Measurements from ENCODE around the gene DCAF6. TPM values are rescaled to one million over a fixed set of nuclear protein-coding genes. Genes with fewer than 3 reads are reported as not detected.

DCAF6 gene
- polyA plus RNA-seq, 1 donor: 85.3 TPM

DNA sequence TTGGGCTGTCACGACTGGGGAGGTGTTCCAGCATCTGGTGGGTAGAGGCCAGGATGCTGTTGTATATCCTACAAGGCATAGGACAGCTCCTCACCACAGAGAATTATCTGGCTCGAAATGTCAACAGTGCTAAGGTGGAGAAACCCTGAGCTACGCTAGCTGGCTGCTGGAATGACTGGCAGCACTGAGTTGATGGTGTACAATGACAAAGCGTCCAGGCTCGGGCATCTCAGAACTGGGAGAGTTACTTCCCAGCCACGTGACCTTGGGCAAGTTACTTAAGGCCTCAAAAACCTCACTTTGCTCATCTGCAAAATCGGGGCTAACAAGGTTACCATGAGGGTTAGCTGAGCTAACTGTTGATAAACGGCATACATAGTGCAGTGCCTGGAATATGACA, 164.9 kb downstream of the DCAF6 start:
- DNase-seq: no peak

- DNase-seq: no peak
Measured at GRCh38 chr1:168102487-168102886, 166.0 kb downstream of the DCAF6 start.

DNA sequence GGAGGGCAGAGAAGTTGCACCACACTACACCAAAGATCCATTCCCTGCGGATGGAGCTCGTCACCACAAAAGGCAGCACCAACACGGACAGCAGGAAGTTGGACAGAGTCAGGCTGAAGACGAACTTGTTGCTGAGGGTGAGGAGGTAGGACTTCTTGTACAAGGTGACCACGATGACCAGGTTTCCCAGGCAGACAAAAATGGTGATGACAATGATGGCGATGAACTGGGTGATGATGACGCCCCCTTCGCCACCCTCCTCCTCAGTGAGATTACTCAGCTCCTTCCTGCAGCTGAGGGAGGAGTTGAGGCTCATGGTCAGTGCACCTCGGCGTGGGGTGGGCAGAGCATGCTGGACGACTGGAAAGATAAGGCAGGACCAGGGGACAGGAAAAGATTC, 168.1 kb downstream of the DCAF6 start:
- no peak for DNase-seq

- DNase-seq: no peak
Measured at GRCh38 chr1:168105846-168106245, 169.4 kb downstream of the DCAF6 start.

- no peak for DNase-seq
Measured at GRCh38 chr1:168106274-168106673, 169.8 kb downstream of the DCAF6 start.

GRCh38 chr1:168110896-168111545, 174.5 kb downstream of the DCAF6 start:
- DNase-seq: no peak

DNA sequence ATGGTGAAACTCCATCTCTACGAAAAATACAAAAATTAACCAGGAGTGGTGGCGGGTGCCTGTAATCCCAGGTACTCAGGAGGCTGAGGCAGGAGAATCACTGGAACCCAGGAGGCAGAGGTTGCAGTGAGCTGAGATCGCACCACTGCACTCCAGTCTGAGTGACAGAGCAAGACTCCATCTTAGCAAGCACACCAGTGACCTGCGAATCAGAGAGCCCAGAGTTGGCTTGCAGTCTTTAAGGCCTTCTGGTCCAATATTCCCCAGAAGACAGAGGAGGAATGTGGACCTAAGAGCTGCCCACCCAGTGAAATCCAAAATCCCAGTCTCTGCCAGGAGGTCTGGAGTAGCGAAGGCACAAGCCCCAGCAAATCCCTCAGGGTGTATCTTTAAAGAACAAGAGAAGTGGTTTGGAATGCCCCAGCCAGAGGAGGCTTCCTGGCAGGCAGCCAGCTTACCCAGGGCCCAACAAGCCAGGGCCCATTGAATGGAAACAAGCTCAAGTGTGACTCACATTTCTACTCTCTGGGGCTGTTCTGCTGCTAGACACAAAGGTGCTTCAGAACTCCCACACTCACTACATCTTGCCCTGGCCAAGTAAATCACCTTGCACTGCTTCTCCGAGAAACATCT, 176.3 kb downstream of the DCAF6 start:
- no peak for DNase-seq

DNA sequence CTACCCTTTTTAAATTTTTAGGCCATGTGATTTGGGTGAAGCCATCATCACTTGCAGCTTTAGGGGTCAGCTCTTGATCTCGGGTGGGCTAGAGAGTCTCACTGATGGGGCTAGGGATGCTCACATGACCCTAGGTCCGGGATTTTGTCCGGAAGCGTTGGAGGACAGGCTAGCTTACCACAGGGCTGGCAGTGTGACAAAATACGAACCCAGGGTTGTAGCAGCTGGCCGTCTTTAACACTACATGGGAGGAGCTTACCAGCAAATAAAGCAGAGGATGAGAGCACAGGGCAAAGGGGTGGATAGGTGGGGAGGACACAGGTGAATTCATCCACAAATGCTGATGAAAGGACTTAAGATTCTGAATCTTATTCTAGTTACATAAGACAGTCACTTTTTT, 178.4 kb downstream of the DCAF6 start:
- no peak for DNase-seq

DNA sequence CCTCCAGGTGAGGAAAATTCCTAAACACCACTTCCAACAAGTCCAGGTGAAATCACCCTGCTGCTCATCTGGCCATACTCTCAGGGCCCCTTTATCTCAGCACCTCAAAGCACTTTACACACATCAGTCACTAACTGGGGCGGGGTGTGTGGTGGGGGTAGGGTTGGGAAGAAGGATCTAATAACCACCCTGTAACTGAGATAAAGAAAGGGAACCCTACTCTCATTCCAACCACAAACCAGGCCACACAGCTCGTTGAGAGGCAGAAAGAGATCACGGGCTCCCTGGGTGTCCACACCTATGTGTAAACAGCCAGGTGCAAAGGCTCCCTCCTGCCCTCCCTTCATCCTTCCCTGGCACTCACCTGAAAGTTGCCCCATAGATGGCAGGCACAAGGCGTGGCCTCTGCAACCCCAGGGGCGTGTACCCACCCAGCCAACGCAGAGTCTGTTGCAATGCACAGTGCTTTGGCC, 179.9 kb downstream of the DCAF6 start:
- no peak for DNase-seq

- DNase-seq: no peak
Measured at GRCh38 chr1:168119750-168120149, 183.3 kb downstream of the DCAF6 start.

DNA sequence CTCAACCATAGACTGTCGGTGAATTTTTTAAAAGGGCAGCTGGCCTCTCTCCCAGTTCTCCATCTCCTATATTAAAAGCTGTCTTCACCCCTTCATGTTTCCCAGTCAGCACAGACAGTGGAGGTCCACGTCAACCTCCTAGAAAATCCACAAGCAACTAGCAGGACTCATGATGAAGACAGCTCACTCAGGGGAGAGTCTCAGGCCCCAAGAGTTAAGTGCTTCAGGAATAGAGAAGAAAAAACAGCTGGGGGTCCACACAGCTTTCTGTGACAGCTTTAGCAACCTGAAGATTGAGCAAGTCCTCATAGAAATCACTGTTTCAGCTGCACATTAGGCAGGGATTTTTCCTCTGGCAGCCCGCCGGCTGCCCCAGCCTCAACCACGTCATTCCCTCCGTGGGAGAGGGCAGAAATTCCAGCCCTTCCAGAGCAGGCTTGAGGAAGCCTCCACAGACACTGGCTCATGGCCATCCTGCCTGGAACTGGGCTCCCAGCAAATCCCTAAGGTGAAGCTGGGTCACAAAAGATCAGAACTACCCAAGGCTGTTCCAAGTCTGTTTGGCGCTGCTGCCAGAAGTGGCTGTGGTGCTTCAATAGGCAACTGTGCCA, 185.0 kb downstream of the DCAF6 start:
- DNase-seq: no peak

- DNase-seq: no peak
Measured at GRCh38 chr1:168125051-168125450, 188.6 kb downstream of the DCAF6 start.

Other genes with a start within 250 kb of the DCAF6 start
- 137 TPM for gene MPZL1, start 214.7 kb upstream of the DCAF6 start, polyA plus RNA-seq (ENCODE audit: insufficient read length)
- 0.83 TPM for gene ADCY10, start 22.5 kb upstream of the DCAF6 start, polyA plus RNA-seq (ENCODE audit: insufficient read length)
- gene MPC2, start 389 bp downstream of the DCAF6 start, polyA plus RNA-seq (ENCODE audit: insufficient read length): 178 TPM
- gene GPR161, start 200.2 kb downstream of the DCAF6 start, polyA plus RNA-seq (ENCODE audit: insufficient read length): 21.7 TPM
- 53.5 TPM for gene TIPRL, start 242.3 kb downstream of the DCAF6 start, polyA plus RNA-seq (ENCODE audit: insufficient read length)

Data from left kidney (tissue), 2 donors.